Activated naive CD8-positive, alpha-beta T cell treated with anti-CD3 and anti-CD28 coated beads, Interleukin-2, amount 50 U/mL, for 24 hours (primary cell): ENCODE measurements around the gene ZNF585A.
"Not testable (repeated sequence)": the region's sequence is repeated elsewhere in the genome, so short reads cannot be mapped to it uniquely, and the experiment has no call there.

Experiments
- ATAC-seq: fragments of 150-1000 bp; cut with Tn5 transposase; one replicate; pipeline ENCODE4 v1.10.0; 2021
- DNase-seq: peaks from one replicate; pipeline ENCODE4 v3.0.0; 2021
- H3K27ac Mint-ChIP-seq: one replicate; pipeline ENCODE4 v1.8.0; 2021; ENCODE audit warnings: mild to moderate bottlenecking, mixed read lengths
- H3K27me3 Mint-ChIP-seq: one replicate; pipeline ENCODE4 v1.8.0; 2021; ENCODE audit warnings: mixed read lengths
- H3K36me3 Mint-ChIP-seq: one replicate; pipeline ENCODE4 v1.8.0; 2021; ENCODE audit warnings: low read depth, mixed read lengths
- H3K4me1 Mint-ChIP-seq: one replicate; pipeline ENCODE4 v1.8.0; 2021; ENCODE audit warnings: mixed read lengths
- H3K4me3 Mint-ChIP-seq: one replicate; pipeline ENCODE4 v1.8.0; 2021; ENCODE audit warnings: mild to moderate bottlenecking, moderate library complexity, mixed read lengths
- H3K9me3 Mint-ChIP-seq: one replicate; pipeline ENCODE4 v1.8.0; 2021; ENCODE audit warnings: mixed read lengths

The ZNF585A gene

DNA sequence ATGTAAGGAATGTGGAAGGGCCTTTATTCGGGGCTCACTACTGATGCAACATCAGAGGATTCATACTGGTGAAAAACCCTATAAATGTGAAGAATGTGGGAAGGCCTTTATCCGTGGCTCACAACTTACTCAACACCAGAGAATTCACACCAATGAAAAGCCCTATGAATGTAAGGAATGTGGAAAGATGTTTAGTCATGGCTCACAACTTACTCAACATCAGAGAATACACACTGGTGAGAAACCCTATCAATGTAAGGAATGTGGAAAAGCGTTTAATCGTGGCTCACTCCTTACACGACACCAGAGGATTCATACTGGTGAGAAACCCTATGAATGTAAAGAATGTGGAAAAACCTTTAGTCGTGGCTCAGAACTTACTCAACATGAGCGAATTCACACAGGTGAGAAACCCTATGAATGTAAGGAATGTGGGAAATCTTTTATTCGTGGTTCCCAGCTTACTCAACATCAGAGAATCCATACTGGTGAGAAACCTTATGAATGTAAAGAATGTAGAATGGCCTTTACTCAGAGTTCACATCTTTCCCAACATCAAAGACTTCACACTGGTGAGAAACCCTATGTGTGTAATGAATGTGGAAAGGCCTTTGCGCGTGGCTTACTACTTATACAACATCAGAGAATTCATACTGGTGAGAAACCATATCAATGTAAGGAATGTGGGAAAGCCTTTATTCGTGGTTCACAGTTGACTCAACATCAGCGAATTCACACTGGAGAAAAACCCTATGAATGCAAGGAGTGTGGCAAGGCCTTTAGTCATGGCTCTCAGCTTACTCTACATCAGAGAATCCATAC is 44.3 kb downstream of the ZNF585A start:
- ATAC-seq: no peak
- peaks cover 89% of the 10 kb centered on the region for H3K36me3 Mint-ChIP-seq
- H3K9me3 Mint-ChIP-seq: peaks cover 82% of the 10 kb centered on the region
- no peak overlapping the region for H3K4me3 Mint-ChIP-seq
- no peaks in the 10 kb centered on the region for H3K4me1 Mint-ChIP-seq
- no peaks in the 10 kb centered on the region for H3K27me3 Mint-ChIP-seq
- H3K27ac Mint-ChIP-seq: no peak overlapping the region
- no peak for DNase-seq

DNA sequence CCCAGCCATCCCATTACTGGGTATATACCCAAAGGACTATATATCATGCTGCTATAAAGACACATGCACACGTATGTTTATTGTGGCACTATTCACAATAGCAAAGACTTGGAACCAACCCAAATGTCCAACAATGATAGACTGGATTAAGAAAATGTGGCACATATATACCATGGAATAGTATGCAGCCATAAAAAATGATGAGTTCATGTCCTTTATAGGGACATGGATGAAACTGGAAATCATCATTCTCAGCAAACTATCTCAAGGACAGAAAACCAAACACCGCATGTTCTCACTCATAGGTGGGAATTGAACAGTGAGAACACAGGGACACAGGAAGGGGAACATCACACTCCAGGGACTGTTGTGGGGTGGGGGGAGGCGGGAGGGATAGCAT is 50.4 kb downstream of the ZNF585A start:
- not testable (repeated sequence) for H3K4me1 Mint-ChIP-seq, H3K27me3 Mint-ChIP-seq, ATAC-seq, H3K27ac Mint-ChIP-seq, H3K4me3 Mint-ChIP-seq, DNase-seq
- Mint-ChIP-seq H3K36me3 (peaks cover 59% of the 10 kb centered on the region), H3K9me3 (peaks cover 50% of the 10 kb centered on the region)

DNA sequence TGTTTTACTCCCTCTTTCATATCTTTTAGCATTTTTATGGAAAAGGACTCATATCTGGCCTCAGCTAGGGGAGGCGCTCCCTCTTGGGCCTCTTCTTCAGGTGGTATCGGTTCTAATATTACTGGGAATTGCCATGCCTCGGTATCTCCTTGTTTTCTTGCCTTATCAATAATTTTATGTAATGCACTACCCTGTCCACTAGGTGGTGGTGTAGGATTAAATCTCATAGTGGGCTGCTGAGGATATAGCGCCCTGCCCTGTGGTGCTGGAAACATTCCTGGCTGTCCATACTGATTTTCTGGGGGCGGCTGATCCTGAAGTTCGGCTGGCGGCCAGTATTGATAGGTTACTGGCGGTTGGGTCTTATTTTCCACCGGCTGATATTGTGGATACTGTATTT is 58.5 kb downstream of the ZNF585A start:
- Mint-ChIP-seq H3K4me1 (no peaks in the 10 kb centered on the region), H3K36me3 (peaks cover 88% of the 10 kb centered on the region), H3K27me3 (no peaks in the 10 kb centered on the region), H3K4me3 (no peak overlapping the region), H3K9me3 (peaks cover 71% of the 10 kb centered on the region), H3K27ac (no peak overlapping the region)
- DNase-seq: no peak
- no peak for ATAC-seq

DNA sequence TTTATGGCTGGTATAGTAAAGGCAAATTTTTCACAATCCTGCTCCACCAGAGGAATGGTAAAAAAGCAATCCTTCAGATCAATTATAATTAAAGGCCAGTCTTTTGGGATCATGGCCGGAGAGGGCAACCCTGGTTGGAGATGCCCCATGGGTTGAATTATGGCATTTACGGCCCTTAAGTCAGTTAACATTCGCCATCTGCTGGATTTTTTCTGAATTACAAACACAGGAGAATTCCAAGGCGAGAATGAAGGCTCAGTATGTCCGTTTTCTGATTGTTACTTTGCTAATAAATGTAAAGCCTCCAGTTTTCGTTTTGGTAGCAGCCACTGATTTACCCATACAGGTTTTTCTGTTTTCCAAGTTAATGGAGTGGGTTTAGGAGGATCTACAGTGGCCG is 60.7 kb downstream of the ZNF585A start:
- not testable (repeated sequence) for H3K4me1 Mint-ChIP-seq, H3K27ac Mint-ChIP-seq, ATAC-seq, DNase-seq, H3K4me3 Mint-ChIP-seq, H3K27me3 Mint-ChIP-seq
- Mint-ChIP-seq H3K36me3 (peaks cover 100% of the 10 kb centered on the region), H3K9me3 (peaks cover 77% of the 10 kb centered on the region)

DNA sequence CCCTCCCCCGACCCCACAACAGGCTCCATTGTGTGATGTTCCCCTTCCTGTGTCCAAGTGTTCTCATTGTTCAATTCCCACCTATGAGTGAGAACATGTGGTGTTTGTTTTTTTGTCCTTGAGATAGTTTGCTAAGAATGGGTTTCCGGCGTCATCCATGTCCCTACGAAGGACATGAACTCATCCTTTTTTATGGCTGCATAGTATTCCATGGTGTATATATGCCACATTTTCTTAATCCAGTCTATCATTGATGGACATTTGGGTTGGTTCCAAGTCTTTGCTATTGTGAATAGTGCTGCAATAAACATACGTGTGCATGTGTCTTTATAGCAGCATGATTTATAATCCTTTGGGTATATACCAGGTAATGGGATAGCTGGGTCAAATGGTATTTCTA is 68.4 kb downstream of the ZNF585A start:
- DNase-seq, H3K4me1 Mint-ChIP-seq, H3K27me3 Mint-ChIP-seq, H3K27ac Mint-ChIP-seq, ATAC-seq, H3K4me3 Mint-ChIP-seq: not testable (repeated sequence)
- H3K9me3 Mint-ChIP-seq: peaks cover 60% of the 10 kb centered on the region
- peaks cover 94% of the 10 kb centered on the region for H3K36me3 Mint-ChIP-seq

DNA sequence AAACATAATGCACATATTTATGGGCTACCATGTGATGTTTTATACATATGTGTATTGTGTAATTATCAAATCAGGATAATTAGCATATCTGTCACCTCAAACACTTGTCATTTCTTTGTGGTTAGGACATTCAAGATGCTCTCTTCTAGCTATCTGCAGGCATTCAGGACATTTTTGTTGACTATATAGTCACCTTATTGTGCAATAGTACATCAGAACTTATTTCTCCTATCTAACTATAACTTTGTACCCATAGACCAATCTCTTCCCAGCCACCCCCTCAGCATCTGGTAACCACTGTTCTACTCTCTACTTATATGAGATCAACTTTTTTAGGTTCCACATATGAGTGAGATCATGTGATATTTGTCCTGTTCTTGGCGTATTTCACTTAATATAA is 73.9 kb downstream of the ZNF585A start:
- no peaks in the 10 kb centered on the region for H3K4me1 Mint-ChIP-seq
- H3K27ac Mint-ChIP-seq: no peak overlapping the region
- H3K9me3 Mint-ChIP-seq: peaks cover 57% of the 10 kb centered on the region
- H3K36me3 Mint-ChIP-seq: peaks cover 97% of the 10 kb centered on the region
- no peak for ATAC-seq
- no peaks in the 10 kb centered on the region for H3K27me3 Mint-ChIP-seq
- no peak overlapping the region for H3K4me3 Mint-ChIP-seq
- DNase-seq: no peak

DNA sequence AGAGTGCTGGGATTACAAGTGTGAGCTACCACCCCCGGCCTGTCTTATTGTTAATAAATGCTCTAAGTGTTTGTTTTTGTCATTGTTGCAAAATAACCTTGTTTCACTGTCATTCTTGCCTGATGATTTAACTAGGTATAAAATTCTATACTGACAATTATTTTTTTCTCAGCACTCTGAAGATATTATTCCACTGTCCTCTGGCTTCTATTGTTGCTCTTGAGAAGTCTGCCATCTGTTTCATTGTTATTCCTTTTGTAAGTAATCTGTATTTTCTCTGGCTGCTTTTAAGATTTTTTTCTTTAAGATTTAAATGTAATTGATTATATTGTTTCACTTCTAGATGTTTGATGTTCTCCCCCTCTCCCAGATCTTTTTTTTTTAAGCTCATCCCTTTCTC is 76.6 kb downstream of the ZNF585A start:
- no peak overlapping the region for H3K27ac Mint-ChIP-seq
- DNase-seq: no peak
- H3K36me3 Mint-ChIP-seq: peaks cover 99% of the 10 kb centered on the region
- H3K9me3 Mint-ChIP-seq: peaks cover 58% of the 10 kb centered on the region
- no peaks in the 10 kb centered on the region for H3K4me1 Mint-ChIP-seq
- H3K4me3 Mint-ChIP-seq: no peak overlapping the region
- no peak for ATAC-seq
- H3K27me3 Mint-ChIP-seq: no peaks in the 10 kb centered on the region
